ENCODE results near the gene LMAN1.

LMAN1 gene

GRCh38 chr18:59303656-59304195, 55.3 kb downstream of the LMAN1 start:
- no peak for DNase-seq (ENCODE audit: low read depth)

- DNase-seq (ENCODE audit: low read depth) = no peak
These were observed 56.1 kb downstream of the LMAN1 start for GRCh38 chr18:59303006-59303405.

GRCh38 chr18:59301929-59302328, 57.1 kb downstream of the LMAN1 start:
- DNase-seq (ENCODE audit: low read depth) = no peak

- no peak for DNase-seq (ENCODE audit: low read depth)
These were observed 58.3 kb downstream of the LMAN1 start for GRCh38 chr18:59300676-59301285.

GRCh38 chr18:59298871-59299270, 60.2 kb downstream of the LMAN1 start:
- DNase-seq (ENCODE audit: low read depth) = no peak

- DNase-seq (ENCODE audit: low read depth) = no peak
These were observed 65.7 kb downstream of the LMAN1 start for GRCh38 chr18:59293317-59293716.

- no peak for DNase-seq (ENCODE audit: low read depth)
These were observed 72.7 kb downstream of the LMAN1 start for GRCh38 chr18:59286341-59286740.

- DNase-seq (ENCODE audit: low read depth) = no peak
These were observed 76.7 kb downstream of the LMAN1 start for GRCh38 chr18:59282341-59282740.

- DNase-seq (ENCODE audit: low read depth) = no peak
These were observed 79.3 kb downstream of the LMAN1 start for GRCh38 chr18:59279722-59280121.

GRCh38 chr18:59279193-59279592, 79.9 kb downstream of the LMAN1 start:
- no peak for DNase-seq (ENCODE audit: low read depth)

- no peak for DNase-seq (ENCODE audit: low read depth)
These were observed 80.3 kb downstream of the LMAN1 start for GRCh38 chr18:59278793-59279192.
